ENCODE data around the gene FGF22.
A peak's percentile ranks its signal among the peaks of the same experiment; 100 is the strongest.

Gene FGF22

DNA sequence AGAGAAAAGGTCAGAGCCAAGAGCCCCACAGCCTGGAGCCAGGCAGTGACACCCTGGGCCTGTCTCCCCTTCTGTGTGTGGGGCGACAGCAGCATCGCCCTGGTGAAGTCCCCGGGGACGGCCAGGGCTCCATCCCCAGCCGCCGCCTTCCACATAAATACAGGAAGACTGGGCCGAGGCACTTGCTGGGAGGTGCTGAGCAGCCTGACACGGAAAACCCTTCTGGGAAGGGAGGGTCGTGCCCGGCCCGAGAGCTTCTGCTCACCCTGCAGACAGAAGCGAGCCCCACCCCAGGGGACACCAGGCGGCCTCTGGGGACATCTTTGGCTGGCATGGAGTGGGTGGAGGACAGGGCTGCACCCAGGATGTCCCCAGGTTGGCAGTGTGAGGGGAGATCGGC is 5.1 kb downstream of the FGF22 start:
- no peak for DNase-seq

GRCh38 chr19:645912-646778 is 6.5 kb downstream of the FGF22 start:
- DNase-seq, result no peak

DNA sequence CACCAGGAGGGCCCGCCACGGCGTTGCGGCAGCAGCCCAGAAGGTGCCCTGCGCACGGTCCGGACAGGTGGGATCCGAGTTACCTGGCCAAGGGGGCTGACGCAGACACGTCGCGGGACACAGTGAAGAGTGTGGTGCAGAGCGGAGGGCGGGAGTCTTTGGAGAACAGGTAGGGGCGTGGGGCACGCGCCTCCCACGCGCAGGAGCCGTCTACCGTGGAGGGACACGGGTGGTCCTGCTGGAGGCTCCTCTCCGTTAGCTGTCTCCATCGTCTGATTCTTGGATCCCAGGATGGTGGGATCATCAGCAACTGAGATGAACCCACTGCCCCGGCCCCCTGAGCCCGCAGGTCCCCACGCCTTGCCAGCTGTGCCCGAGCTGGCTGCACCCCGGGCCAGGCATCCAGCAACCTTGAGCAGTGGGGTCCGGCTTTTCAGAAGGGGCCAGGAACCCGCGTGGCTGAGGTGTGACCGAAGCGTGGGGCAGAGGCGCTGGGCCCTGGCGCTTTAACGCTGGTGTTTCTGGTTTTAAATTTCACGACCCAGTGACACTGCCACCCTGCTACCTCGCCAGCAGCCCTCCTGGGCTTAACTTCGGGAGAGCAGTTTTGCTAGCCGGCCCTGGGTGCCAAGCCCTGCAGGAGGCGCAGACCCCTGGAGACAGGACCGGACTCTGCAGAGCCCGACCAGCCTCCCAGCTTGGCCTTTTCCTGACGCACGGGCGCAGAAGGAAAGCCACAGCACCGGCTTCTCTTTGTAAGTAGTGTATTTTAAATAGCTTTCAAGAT is 7.3 kb downstream of the FGF22 start:
- DNase-seq, result no peak

DNA sequence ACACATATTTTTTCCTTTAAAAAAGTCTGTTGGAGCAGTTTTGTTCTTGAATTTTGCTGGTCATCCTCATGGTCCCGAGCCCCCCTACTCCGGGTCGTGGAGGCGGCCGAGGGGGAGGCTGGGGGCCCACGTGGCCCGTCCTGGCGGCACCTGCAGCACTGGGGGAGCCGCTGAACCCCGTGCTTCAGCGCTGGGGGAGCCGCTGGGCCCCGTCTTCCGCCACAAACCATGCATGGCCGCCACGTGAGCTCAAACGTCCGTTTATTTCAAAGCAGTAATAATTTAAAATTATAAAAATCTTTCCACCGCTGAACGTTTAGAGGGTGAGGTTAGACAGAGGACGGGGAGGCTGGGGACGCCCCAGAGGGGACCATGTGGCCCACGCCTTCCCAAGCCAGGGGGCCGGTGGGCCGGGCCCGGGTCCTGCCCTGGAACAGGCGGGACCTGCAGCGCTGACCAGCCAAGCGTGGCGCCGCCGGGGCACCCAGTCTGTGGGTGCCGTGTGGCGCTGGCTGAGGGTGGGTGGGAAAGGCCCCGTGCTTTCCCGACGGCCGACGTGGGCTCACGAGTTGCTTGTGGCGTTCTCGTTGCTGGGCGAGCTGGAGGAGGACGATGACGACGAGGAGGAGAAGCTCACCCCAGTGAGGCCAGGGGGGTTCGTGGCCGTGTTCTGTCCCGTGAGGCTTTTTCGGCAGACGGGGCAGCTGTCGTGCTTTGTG is 8.0 kb downstream of the FGF22 start:
- DNase-seq, result no peak

DNA sequence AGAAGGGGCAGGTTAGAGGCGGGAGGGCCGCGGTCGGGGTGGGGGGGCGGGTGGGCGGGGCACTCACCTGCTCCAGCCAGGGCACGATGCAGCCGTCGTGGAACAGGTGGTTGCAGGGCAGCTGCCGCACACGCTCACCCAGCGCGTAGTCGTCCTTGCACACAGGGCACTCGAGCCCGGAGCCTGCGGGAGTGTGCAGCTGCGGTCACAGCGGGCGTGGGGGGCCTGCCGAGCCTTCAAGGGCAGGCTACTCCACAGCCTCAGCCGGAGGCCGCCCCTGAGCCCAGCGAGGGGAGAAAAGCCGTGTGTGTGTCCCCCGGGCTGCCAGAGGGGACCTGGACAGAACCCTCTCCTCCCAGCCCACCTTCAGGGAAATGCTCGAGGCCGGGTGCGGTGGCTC is 8.6 kb downstream of the FGF22 start:
- no peak for DNase-seq

DNA sequence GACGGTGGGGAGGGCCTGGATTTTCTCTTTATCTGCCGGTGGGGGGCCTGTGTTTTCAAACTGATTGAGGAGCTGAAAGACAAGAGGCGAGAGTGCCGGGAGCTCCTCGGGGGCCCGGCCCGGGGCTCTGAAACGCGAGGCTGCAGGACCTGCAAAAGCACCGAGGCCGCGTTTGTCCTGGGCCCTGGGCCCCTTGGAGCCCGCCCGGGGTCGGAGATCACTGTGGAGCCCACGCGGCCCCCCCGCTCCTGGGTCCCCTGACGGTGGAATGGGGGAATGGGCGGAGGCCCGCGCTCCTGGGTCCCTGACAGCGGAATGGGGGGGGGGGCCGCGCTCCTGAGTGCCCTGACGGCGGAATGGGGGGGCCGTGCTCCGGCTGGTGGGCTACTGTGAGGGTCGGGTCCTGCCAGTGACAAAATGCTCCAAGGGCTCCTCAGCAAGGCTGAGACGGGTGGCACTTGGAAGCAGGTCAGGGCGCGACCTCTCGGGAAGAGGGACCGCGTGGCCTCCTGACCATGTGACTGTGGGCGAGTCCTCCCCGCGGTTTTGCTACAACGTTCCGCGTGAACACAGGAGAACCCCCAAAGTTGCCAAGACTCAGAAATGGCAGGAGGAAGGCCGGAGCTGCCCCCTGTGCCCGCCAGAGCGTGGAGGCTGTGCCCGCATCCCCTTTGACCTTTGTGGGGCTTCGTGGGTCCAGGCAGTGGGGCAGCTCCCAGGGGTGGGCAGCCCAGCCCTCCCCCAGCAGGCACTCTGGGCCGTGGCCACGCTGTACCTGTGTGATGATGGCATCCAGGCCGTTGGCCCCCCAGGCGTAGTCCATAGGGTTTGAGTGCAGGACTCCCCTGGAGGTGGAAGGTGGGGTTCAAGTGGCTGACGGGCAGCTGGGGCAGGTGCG is 9.5 kb downstream of the FGF22 start:
- no peak for DNase-seq

DNA sequence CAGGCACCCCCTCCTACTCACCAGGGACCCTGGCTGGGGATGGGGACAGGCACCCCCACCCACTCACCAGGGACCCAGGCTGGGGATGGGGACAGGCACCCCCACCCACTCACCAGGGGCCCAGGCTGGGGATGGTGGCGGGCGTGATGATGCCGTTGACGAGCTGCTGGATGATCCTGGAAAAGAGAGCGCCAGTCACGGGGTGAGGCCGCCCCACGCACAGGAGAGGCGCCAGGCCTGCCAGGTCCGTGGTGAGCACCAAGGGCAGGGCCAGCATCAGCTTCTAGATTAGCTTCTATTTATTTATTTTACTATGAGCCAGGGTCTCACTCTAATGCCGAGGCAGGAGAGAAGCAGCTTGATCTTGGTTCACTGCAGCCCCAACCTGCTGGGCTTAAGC is 10.4 kb downstream of the FGF22 start:
- no peak for DNase-seq

GRCh38 chr19:651114-651818 is 11.6 kb downstream of the FGF22 start:
- no peak for DNase-seq

- no peak for DNase-seq
Observed at GRCh38 chr19:651991-652390, 12.3 kb downstream of the FGF22 start.

DNA sequence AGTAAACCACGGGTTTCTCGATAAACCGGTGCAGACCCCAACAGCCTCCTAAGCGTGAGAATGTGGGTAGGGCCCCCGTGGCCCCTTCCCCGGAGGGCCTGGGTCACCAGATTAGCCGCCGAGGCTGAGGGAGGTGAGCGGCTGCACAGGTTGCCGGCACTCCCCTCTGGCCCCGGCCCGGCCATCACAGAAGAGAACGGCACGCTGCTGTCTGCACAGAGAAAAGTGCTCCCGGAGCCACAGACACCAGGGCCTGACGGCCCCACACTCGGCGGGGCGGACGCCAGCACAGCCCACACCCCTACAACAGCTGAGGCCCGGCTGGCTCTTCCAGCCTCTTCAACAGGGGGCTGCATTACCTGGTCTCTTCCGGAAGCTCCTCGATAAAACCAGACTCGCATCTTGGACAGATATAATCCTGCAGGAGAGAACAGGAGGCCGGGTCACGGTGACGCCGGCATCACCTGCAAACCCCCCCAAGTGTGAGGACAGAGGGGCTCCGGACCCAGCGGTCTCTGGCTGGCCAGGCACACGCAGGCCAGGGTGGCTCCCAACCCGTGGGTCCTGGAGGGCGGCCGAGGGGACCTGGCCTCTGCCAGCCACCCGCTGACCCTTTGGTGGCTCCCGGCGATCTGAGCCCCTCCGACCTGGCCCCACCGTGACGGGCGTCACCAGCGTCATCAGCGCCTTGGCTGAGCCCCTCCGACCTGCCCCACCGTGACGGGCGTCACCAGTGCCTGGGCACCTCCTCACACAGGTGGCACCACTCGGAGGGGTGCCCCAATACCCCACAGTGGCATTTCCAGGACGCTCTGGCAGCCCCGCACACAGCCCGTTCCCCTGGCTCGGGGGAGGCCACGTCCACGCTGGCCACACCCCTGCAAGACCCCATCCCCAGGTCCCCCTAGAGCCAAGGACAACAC is 13.0 kb downstream of the FGF22 start:
- no peak for DNase-seq

GRCh38 chr19:653425-653824 is 13.7 kb downstream of the FGF22 start:
- no peak for DNase-seq

DNA sequence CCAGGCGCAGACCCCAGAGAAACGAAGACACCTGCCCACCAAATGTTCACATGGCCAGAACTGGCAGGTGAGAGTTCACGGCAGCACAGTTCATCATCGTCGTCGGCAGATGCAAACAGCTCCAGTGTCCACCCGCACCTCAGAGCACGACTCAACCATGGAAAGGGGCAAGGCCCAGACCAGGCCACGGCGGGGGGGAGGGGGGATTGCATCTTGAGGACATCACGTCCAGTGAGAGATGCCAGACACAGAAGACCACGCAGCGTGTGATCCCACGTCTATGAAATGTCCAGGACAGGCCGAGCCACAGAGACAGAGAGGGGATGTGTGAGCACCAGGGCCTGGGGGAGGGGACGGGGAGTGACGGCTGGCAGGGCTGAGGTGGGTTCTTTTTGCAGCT is 16.0 kb downstream of the FGF22 start:
- DNase-seq, result no peak

- DNase-seq, result no peak
Observed at GRCh38 chr19:656751-657559, 17.3 kb downstream of the FGF22 start.

GRCh38 chr19:657611-658010 is 17.9 kb downstream of the FGF22 start:
- DNase-seq, result no peak

- no peak for DNase-seq
Observed at GRCh38 chr19:658059-658839, 18.6 kb downstream of the FGF22 start.

DNA sequence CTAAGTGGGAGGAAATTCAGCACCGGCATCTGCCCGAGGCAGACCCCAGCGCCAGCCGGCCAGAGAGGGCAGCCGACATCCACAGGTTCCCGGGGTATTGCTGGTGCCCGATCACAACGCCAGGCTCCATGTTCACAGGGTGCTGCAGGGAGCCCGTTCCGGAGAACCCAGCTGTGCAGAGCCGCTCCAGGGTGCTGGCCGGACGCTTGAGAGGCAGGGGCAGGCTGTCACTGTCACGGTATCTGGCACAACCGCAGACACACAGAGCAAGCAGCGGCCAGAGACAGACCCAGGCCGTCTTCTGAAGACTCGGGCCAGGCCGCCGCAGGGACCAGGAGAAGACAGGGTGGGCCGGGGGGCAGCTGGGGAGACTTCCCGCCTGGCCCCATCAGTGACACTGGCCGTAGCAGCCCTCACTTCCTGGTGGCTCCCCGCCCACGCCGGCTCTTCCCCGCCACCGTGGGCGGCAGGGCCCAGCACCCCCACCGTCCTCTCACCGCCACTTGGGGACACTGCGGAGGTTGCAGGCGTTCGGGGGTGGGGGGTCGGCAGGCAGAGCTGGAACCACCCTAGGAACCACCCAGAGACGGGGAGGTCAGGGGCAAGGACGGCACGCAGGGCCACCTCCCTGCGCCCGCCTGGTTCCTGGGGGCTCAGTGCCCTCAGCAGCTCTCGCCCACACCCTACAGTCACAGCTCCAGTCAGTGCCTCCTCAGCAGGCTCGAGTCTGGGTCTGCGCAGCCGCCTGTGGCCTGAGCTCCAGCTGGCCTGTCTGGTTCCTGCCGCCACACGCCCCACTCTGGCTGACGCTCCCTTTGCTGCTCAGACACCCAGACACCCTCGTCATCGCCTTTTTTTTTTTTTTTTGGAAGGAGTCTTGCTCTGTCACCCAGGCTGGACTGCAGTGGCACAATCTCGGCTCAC is 19.5 kb downstream of the FGF22 start:
- DNase-seq, result peak; percentile 14 to 62

DNA sequence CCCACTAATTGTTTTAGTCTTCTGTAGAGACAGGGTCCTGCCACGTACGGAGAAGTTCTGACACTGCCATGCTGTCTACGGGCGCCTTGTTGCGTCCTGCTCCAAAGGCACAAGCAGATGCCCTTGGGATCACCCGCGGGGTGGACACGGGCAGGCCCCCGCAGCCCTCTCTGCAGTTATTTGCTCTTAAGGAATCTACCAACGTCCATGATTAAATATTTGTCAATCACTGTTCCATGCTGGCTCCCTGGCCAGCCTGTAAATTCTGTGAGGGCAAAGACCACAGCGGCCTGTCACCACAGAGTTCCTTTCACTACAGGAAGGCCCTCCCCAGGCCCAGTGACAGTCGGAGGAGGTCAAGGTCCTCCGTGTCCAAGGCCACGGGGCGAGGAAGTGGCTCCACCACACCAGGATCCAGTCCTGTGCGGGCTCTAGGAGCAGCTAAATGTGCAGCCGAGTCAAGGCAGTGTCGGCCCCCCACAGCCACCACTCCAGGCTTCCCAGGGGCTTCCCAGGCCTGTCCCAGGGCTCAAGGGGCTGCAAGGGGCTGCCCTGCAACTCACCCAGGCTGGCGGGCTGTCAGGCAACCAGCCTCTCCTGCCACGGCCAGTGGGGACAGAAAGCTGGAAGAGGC is 21.2 kb downstream of the FGF22 start:
- DNase-seq, result peak; percentile 24 to 29
